ENCODE results near the gene NLGN1. TPM values are rescaled to one million over a fixed set of nuclear protein-coding genes. Genes with fewer than 3 reads are reported as not detected.

The NLGN1 gene
- total RNA-seq, 3 donors from 2014 or later = 4.4 to 12.3 (median 6.9) TPM

GRCh38 chr3:174303907-174304560, 906.5 kb downstream of the NLGN1 start:
- no peak for TF ChIP-seq POLR2A (IDR thresholded peaks at IDR 0.05)
- TF ChIP-seq CTCF (IDR thresholded peaks at IDR 0.05) = no peak
- no peak for TF ChIP-seq POLR2AphosphoS5 (IDR thresholded peaks at IDR 0.05)
- DNase-seq (ENCODE audit: low spot score in 2 of 2) = no peak
- Histone ChIP-seq H3K4me1 (no peaks in the 10 kb centered on the region), H3K27me3 (no peaks in the 10 kb centered on the region), H3K9me3 (no peaks in the 10 kb centered on the region), H3K4me3 (no peak overlapping the region), H3K27ac (no peak overlapping the region), H3K36me3 (no peaks in the 10 kb centered on the region)
- intact Hi-C loops (cut with DNase I; ENCODE audit: low total_unique reads) = no loop called here

DNA sequence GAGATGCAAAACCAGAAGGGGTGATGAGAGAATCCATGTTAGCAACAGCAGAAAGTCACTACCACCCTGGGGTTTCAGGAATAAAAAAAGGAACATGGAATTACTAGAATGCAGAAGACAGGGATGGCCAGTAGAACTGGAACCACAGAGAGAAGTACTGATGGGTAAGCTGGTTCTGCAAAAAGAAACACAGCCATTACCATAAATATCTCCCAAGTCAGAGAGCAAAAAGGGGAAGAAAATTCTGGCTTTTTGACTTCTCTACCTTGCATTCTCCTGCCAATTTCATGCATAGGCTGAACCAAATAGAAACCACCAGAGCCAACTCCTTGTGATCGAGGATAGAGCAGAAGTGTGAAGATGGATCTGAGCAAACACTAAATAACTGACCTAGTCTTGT, 911.2 kb downstream of the NLGN1 start:
- H3K9me3 ChIP-seq = no peaks in the 10 kb centered on the region
- no peak for TF ChIP-seq CTCF (IDR thresholded peaks at IDR 0.05)
- TF ChIP-seq POLR2A (IDR thresholded peaks at IDR 0.05) = no peak
- no peak for TF ChIP-seq POLR2AphosphoS5 (IDR thresholded peaks at IDR 0.05)
- no peaks in the 10 kb centered on the region for H3K4me1 ChIP-seq
- DNase-seq (ENCODE audit: low spot score in 2 of 2) = no peak
- no peak overlapping the region for H3K27ac ChIP-seq
- no peaks in the 10 kb centered on the region for H3K36me3 ChIP-seq
- no peaks in the 10 kb centered on the region for H3K27me3 ChIP-seq
- intact Hi-C loops (cut with DNase I; ENCODE audit: low total_unique reads) = no loop called here
- no peak overlapping the region for H3K4me3 ChIP-seq

- no peaks in the 10 kb centered on the region for H3K9me3 ChIP-seq
- no peaks in the 10 kb centered on the region for H3K4me1 ChIP-seq
- no peak overlapping the region for H3K27ac ChIP-seq
- H3K27me3 ChIP-seq = no peaks in the 10 kb centered on the region
- TF ChIP-seq CTCF (IDR thresholded peaks at IDR 0.05) (no peak), POLR2AphosphoS5 (IDR thresholded peaks at IDR 0.05) (no peak), POLR2A (IDR thresholded peaks at IDR 0.05) (no peak)
- no peak for DNase-seq (ENCODE audit: low spot score in 2 of 2)
- no peaks in the 10 kb centered on the region for H3K36me3 ChIP-seq
- H3K4me3 ChIP-seq = no peak overlapping the region
- intact Hi-C loops (cut with DNase I; ENCODE audit: low total_unique reads) = no loop called here
These were observed 913.0 kb downstream of the NLGN1 start for GRCh38 chr3:174310475-174310983.

- DNase-seq (ENCODE audit: low spot score in 2 of 2) = no peak
- intact Hi-C loops (cut with DNase I; ENCODE audit: low total_unique reads) = no loop called here
These were observed 917.7 kb downstream of the NLGN1 start for GRCh38 chr3:174315225-174315624.

More at GRCh38 chr3:174315225-174315624, 917.7 kb downstream of the NLGN1 start:
- H3K36me3 ChIP-seq = no peaks in the 10 kb centered on the region
- H3K9me3 ChIP-seq = no peaks in the 10 kb centered on the region
- no peak overlapping the region for H3K27ac ChIP-seq
- H3K4me1 ChIP-seq = no peaks in the 10 kb centered on the region
- H3K27me3 ChIP-seq = no peaks in the 10 kb centered on the region
- no peak for TF ChIP-seq POLR2A (IDR thresholded peaks at IDR 0.05)
- no peak for TF ChIP-seq CTCF (IDR thresholded peaks at IDR 0.05)
- TF ChIP-seq POLR2AphosphoS5 (IDR thresholded peaks at IDR 0.05) = no peak
- no peak overlapping the region for H3K4me3 ChIP-seq
